Endothelial cell (in vitro differentiated cells): ENCODE data around the gene FXYD6. TPM values are rescaled to one million over a fixed set of nuclear protein-coding genes. Genes with fewer than 3 reads are reported as not detected.

Experiments
- DNase-seq: peaks from one replicate; pipeline ENCODE4 v3.0.0; 2021; ENCODE audit warnings: low spot score
- H3K27ac Mint-ChIP-seq: one replicate; pipeline ENCODE4 v1.8.0; 2021; ENCODE audit warnings: mixed read lengths, inconsistent platforms; ENCODE audit not compliant: unreplicated experiment
- H3K27me3 Mint-ChIP-seq: one replicate; pipeline ENCODE4 v1.8.0; 2021; ENCODE audit warnings: mild to moderate bottlenecking, moderate library complexity, mixed read lengths, inconsistent platforms; ENCODE audit not compliant: unreplicated experiment
- H3K36me3 Mint-ChIP-seq: one replicate; pipeline ENCODE4 v1.8.0; 2021; ENCODE audit warnings: mild to moderate bottlenecking, low read depth, mixed read lengths, inconsistent platforms; ENCODE audit not compliant: unreplicated experiment
- H3K4me1 Mint-ChIP-seq: one replicate; pipeline ENCODE4 v1.8.0; 2021; ENCODE audit warnings: mild to moderate bottlenecking, mixed read lengths, inconsistent platforms; ENCODE audit not compliant: unreplicated experiment
- H3K4me3 Mint-ChIP-seq: one replicate; pipeline ENCODE4 v1.8.0; 2021; ENCODE audit warnings: mild to moderate bottlenecking, mixed read lengths, inconsistent platforms; ENCODE audit not compliant: unreplicated experiment
- H3K9me3 Mint-ChIP-seq: one replicate; pipeline ENCODE4 v1.8.0; 2021; ENCODE audit warnings: mixed read lengths, inconsistent platforms; ENCODE audit not compliant: unreplicated experiment
- total RNA-seq: library from RNA; stranded (reverse); fragmentation: NEBNext Ultra II Directional; extraction: Animal tissue kit (Norgen Biotek cat#: 25700); gene quantifications from one replicate; pipeline ENCODE4 v1.2.1, GENCODE V29; 2021; ENCODE audit not compliant: unreplicated experiment
- TF ChIP-seq, protein P1 (sequence below): fragments of 200-600 bp; sonication (generic); IDR thresholded peaks from one replicate; pipeline ENCODE4 v1.5.0; 2021; ENCODE audit warnings: antibody characterized with exemption; ENCODE audit not compliant: unreplicated experiment

Gene FXYD6
- total RNA-seq, 1 donor from 2014 or later = 18.1 TPM

DNA sequence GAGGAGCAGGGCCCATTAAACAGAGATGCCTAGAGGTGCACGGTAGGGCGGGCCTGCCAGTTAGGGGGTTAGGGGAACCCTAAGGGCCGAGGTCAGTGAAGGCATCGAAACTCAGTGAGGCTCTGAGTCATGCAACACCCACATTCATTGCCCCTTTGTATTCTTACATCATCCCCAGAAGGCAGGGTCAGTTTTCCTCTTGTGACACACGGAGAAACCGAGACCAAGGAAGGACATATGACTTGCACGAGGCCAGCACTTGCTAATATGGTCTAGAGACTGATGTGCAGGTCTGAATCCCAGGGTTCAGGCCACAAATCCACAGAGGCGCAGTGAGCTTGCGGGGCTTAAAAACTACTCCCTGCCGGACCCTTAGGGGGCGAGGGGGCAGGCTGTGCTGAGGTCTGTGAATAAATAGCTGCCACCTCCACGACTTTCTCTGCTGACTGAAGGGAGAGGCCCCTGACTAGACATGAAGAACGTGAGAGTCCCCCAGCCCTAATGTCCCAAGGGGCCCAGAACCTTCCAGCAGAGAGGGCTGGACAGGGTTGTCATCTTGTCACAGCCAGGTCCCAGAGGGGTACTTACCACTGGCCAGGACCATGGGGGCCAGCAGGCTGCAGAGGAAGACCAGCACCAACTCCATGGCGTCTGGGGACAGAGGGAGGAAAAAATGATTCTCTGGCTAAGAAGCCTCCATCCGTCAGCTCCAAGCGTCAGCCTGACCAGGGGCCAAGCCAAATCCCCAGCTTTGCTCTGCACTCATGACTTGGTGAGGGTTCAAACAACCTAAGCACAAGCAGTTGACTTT lies 34.1 kb downstream of the FXYD6 start:
- TF ChIP-seq, protein P1, sequence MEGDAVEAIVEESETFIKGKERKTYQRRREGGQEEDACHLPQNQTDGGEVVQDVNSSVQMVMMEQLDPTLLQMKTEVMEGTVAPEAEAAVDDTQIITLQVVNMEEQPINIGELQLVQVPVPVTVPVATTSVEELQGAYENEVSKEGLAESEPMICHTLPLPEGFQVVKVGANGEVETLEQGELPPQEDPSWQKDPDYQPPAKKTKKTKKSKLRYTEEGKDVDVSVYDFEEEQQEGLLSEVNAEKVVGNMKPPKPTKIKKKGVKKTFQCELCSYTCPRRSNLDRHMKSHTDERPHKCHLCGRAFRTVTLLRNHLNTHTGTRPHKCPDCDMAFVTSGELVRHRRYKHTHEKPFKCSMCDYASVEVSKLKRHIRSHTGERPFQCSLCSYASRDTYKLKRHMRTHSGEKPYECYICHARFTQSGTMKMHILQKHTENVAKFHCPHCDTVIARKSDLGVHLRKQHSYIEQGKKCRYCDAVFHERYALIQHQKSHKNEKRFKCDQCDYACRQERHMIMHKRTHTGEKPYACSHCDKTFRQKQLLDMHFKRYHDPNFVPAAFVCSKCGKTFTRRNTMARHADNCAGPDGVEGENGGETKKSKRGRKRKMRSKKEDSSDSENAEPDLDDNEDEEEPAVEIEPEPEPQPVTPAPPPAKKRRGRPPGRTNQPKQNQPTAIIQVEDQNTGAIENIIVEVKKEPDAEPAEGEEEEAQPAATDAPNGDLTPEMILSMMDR = no peak
- no peak overlapping the region for H3K4me3 Mint-ChIP-seq
- DNase-seq = no peak
- no peaks in the 10 kb centered on the region for H3K27me3 Mint-ChIP-seq
- H3K4me1 Mint-ChIP-seq = no peaks in the 10 kb centered on the region
- no peaks in the 10 kb centered on the region for H3K36me3 Mint-ChIP-seq
- H3K9me3 Mint-ChIP-seq = no peaks in the 10 kb centered on the region
- no peak overlapping the region for H3K27ac Mint-ChIP-seq

DNA sequence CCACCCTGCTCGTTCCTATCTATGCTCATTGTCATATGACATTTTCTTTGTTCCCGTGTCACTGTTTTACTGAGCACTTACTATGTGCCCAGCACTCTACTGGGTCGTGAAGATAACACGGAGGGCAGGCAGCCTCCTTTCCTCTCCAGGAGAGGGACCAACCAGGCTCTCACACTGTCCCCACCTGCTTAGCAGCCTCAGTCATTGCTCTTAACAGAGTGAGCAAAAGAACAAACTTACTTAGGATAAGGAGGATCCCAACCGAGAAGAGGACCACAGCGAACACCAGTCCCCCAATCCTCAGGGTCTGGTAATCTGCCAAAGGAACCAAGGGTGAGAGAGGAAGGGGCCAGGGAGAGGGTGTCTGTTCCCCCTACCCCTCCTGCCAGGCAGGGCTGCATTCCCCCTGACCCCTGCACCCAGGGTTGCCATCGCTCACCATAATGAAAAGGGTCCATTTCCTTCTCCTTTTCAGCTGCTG lies 34.9 kb downstream of the FXYD6 start:
- H3K9me3 Mint-ChIP-seq = no peaks in the 10 kb centered on the region
- no peak for DNase-seq
- H3K4me1 Mint-ChIP-seq = no peaks in the 10 kb centered on the region
- peaks cover 1% of the 10 kb centered on the region for H3K27me3 Mint-ChIP-seq
- TF ChIP-seq, protein P1 = no peak
- no peak overlapping the region for H3K27ac Mint-ChIP-seq
- H3K36me3 Mint-ChIP-seq = no peaks in the 10 kb centered on the region
- no peak overlapping the region for H3K4me3 Mint-ChIP-seq

DNA sequence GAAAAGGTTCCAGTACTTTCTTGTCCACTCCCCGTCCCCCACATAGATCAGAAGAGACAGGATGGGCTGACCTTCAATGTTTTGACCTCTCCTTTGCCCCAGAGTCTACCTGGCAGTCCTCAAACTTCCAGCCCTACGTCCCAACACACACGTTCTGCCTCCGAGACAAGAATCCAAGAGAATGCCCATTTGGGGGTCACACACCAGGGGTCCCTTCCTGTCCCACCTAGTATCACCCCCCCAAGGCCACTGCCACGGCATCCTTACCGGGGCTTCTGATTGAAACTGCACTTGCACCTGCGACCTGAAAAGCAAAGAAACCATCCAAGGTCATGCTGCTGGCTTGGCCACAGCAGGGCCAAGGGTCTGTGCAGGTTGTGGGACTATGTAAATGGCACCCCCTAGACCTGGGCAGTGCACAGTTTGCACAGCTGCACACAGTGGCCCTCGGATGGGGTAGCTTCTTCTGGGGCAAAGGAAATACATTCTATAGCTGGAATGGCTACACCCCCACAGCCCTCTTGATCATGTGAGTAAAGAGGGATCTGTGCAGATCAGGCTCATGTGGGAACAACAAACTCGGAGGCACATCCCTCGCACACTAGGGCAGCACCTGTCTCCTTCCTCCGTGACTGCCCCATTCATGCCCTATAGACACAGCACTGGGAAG lies 35.4 kb downstream of the FXYD6 start:
- TF ChIP-seq, protein P1 = no peak
- no peaks in the 10 kb centered on the region for H3K9me3 Mint-ChIP-seq
- no peaks in the 10 kb centered on the region for H3K36me3 Mint-ChIP-seq
- H3K4me3 Mint-ChIP-seq = no peak overlapping the region
- H3K4me1 Mint-ChIP-seq = no peaks in the 10 kb centered on the region
- no peak overlapping the region for H3K27ac Mint-ChIP-seq
- H3K27me3 Mint-ChIP-seq = peaks cover 1% of the 10 kb centered on the region
- no peak for DNase-seq

GRCh38 chr11:117839936-117840813 lies 36.3 kb downstream of the FXYD6 start:
- no peaks in the 10 kb centered on the region for H3K4me1 Mint-ChIP-seq
- no peak for DNase-seq
- H3K9me3 Mint-ChIP-seq = no peaks in the 10 kb centered on the region
- no peaks in the 10 kb centered on the region for H3K36me3 Mint-ChIP-seq
- H3K4me3 Mint-ChIP-seq = no peak overlapping the region
- no peak overlapping the region for H3K27ac Mint-ChIP-seq
- H3K27me3 Mint-ChIP-seq = peaks cover 1% of the 10 kb centered on the region
- TF ChIP-seq, protein P1 = no peak
